Activated naive CD4-positive, alpha-beta T cell treated with anti-CD3 and anti-CD28 coated beads, Interleukin-2, amount 10 ng/mL, durations not matched to agents 7 days and 5 days (primary cell): Measurements from ENCODE around the gene LPIN1.

Experiments
- CTCF ChIA-PET: fragments of 350-600 bp; sonication (Branson Sonifier 250); formaldehyde crosslinking; loops from one replicate; lab custom pipeline; 2021; ENCODE audit warnings: antibody characterized with exemption; lab: Charles Lee
- DNase-seq: peaks from one replicate; pipeline ENCODE4 v3.0.0-alpha.2; 2020
- H3K27ac Mint-ChIP-seq: one replicate; pipeline ENCODE4 v1.8.0; 2021; ENCODE audit warnings: mild to moderate bottlenecking, moderate library complexity, mixed read lengths
- H3K27me3 Mint-ChIP-seq: one replicate; pipeline ENCODE4 v1.8.0; 2021; ENCODE audit warnings: mild to moderate bottlenecking, mixed read lengths
- H3K36me3 Mint-ChIP-seq: one replicate; pipeline ENCODE4 v1.8.0; 2021; ENCODE audit warnings: mixed read lengths
- H3K4me1 Mint-ChIP-seq: one replicate; pipeline ENCODE4 v1.8.0; 2021; ENCODE audit warnings: mixed read lengths
- H3K4me3 Mint-ChIP-seq: one replicate; pipeline ENCODE4 v1.8.0; 2021; ENCODE audit warnings: mild to moderate bottlenecking, moderate library complexity, mixed read lengths
- H3K9me3 Mint-ChIP-seq: one replicate; pipeline ENCODE4 v1.8.0; 2021; ENCODE audit warnings: mixed read lengths

LPIN1 gene

DNA sequence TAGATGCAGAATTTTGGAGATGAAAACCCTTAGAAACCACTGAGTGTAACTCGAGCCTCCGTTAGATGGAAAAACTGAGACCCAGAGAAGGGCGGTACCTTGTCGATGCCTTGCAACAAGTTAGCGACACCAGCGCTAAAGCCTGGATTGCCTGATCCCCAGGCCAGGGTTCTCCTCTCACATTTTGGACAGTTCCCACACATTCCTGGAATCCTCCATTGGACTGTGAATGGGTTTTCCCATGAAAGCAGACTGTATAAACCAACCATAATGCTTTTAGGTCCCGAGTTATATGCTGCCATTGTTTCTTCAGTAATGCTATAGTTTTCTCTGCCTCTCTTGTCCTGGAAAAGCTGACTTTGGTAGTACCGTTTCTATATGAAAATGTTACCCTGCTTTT lies 37.1 kb upstream of the LPIN1 start:
- Mint-ChIP-seq H3K27me3 (peaks cover 23% of the 10 kb centered on the region), H3K9me3 (peaks cover 2% of the 10 kb centered on the region), H3K36me3 (no peaks in the 10 kb centered on the region), H3K27ac (no peak overlapping the region), H3K4me3 (no peak overlapping the region), H3K4me1 (no peaks in the 10 kb centered on the region)
- CTCF ChIA-PET, result no interaction called here
- no peak for DNase-seq

DNA sequence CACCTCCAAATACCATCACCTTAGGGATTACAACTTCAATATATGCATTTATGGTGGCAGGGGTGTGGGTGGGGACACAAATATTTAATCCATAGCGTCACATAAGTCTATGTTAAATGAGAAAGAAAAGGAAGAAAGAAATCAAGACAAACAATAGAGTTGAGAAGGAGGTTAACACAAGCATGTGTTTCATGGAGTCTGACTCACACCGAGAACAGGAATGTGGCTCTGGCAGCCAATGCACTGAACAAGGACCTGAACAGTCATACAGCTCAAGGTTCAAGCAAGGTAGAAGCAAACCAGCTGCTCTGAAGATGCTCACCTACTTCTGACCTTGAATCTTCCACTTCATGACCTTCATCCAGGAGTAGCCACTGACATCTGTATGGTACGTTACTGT lies 36.2 kb upstream of the LPIN1 start:
- Mint-ChIP-seq H3K36me3 (no peaks in the 10 kb centered on the region), H3K9me3 (peaks cover 2% of the 10 kb centered on the region), H3K4me3 (no peak overlapping the region), H3K4me1 (no peaks in the 10 kb centered on the region), H3K27me3 (peaks cover 28% of the 10 kb centered on the region), H3K27ac (no peak overlapping the region)
- CTCF ChIA-PET, result interaction anchor here (0.9 to 1.2 kb wide), 3 partner anchors 14 to 75 kb away, joined by 3 to 4 read pairs (median 4); no protein-coding TSS in a partner anchor
- DNase-seq, result no peak

DNA sequence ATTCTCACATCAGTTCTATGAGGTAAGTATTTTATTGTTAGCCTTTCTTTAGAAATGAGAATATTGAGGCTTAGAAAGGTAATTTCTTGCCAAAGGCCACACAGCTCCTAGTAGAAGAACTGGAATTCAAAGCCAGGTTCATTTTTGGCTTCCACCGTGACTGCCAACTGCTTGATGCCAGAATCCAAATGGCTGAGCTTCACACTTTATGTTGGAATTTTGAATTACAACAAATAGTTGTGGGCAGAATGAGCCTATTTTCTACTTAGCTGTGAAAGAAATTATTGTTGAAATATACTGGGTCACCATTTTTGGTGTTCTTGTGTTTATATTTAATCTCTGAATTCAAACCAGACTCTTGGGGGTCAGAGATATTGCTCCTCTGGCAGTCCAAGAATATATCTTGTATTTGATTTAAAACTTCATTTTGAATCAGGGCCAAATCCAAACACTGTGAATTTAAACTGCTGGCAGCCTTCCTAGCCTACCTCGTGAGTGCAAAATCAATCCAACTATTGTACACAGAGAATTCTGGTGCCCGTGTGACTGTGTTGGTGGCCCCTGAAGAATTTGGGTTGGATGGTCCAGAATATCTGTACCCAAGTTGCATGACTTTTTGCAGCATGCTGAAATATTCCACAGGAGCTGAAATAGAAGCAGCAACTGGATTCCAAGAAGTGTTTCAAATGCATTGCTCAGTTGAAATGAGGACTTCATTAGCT lies 35.6 kb upstream of the LPIN1 start:
- Mint-ChIP-seq H3K27ac (no peak overlapping the region), H3K36me3 (no peaks in the 10 kb centered on the region), H3K4me1 (no peaks in the 10 kb centered on the region), H3K27me3 (peaks cover 33% of the 10 kb centered on the region), H3K9me3 (peaks cover 2% of the 10 kb centered on the region), H3K4me3 (no peak overlapping the region)
- DNase-seq, result no peak
- CTCF ChIA-PET, result interaction anchor here (0.9 to 1.2 kb wide), 3 partner anchors 15 to 74 kb away, joined by 3 to 4 read pairs (median 4); no protein-coding TSS in a partner anchor

DNA sequence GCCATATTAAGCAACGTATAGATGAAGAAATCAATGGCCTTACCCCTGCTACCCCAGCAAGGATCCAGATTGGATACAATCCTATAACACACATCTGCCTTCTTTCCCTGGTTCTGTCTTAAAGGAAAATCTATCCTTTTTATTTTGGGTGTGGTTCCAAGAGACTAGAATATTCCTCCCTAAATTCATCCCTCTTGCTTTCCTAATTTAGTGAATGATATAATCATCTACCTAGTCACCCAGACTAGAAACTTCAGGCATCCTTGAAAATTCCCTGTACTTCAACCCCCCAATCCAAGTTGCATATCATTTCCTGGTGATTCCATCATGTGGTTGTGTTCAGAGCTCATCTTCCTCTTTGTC lies 35.1 kb upstream of the LPIN1 start:
- DNase-seq, result no peak
- Mint-ChIP-seq H3K4me3 (no peak overlapping the region), H3K27ac (no peak overlapping the region), H3K4me1 (no peaks in the 10 kb centered on the region), H3K36me3 (no peaks in the 10 kb centered on the region), H3K27me3 (peaks cover 39% of the 10 kb centered on the region), H3K9me3 (no peaks in the 10 kb centered on the region)
- CTCF ChIA-PET, result no interaction called here

DNA sequence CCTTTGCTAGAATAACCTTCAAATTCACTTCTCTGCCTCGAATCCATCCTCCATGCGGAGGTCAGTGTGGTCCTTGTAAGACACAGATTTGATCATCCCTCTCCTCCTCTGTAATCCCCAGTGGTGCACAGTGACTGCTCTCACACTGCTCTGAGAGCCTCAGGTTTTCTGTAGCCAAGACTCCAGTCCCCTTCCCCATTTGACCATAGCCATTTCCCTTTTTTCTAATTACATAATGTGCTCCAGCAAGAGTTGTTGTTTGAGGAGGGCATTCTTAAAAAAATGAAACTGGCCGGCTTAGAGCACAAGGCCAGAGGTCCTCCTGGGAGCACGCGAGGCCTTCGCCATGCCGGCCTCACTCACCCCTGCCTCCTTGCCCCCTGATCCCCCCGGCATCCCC lies 34.7 kb upstream of the LPIN1 start:
- Mint-ChIP-seq H3K4me1 (peaks cover under 1% of the 10 kb centered on the region), H3K27ac (no peak overlapping the region), H3K9me3 (no peaks in the 10 kb centered on the region), H3K27me3 (peaks cover 43% of the 10 kb centered on the region), H3K4me3 (no peak overlapping the region), H3K36me3 (no peaks in the 10 kb centered on the region)
- DNase-seq, result no peak
- CTCF ChIA-PET, result no interaction called here

DNA sequence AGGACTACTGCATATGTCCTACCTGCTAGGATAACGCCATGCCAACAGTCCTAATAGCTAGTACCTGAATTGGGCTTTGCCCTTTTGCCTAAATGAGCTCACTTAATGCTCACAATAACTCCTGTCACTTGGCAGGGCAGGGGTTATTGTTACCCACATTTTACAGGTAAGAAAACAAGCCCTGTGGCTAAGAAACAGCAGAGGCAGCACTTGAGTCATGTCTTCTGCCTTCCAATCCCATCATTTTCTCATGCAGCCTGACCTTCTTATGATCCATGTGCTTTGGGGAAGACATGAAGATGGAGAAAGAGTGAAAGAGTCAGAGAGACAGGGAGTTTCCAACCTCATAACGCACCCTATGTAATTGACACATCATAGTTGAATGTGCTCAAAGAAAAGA lies 33.6 kb upstream of the LPIN1 start:
- Mint-ChIP-seq H3K27ac (no peak overlapping the region), H3K36me3 (no peaks in the 10 kb centered on the region), H3K4me3 (no peak overlapping the region), H3K9me3 (no peaks in the 10 kb centered on the region), H3K27me3 (peaks cover 39% of the 10 kb centered on the region), H3K4me1 (peaks cover 5% of the 10 kb centered on the region)
- DNase-seq, result no peak
- CTCF ChIA-PET, result no interaction called here

DNA sequence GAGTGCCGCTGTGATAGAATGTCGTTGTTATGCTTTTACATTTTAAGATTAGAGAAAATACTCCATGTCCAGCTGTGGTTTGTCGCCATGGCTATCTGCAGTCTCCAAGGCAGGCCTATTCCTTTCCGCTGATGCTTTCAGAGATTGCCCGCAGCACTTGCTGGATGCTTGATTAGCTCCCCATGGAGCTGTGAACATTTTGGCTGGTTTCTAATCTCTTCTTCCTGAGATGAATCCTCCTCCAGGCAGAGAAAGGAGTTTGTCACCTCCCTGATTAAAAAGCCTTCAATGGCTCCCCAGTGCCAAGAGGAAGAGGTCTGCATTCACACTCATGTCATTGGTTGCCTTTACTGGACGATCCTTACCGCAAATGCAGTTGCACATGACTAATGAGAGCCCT lies 32.6 kb upstream of the LPIN1 start:
- CTCF ChIA-PET, result no interaction called here
- H3K27ac Mint-ChIP-seq, result no peak overlapping the region
- DNase-seq, result no peak
- H3K36me3 Mint-ChIP-seq, result no peaks in the 10 kb centered on the region
- no peaks in the 10 kb centered on the region for H3K9me3 Mint-ChIP-seq
- peaks cover 42% of the 10 kb centered on the region for H3K27me3 Mint-ChIP-seq
- no peak overlapping the region for H3K4me3 Mint-ChIP-seq
- peaks cover 5% of the 10 kb centered on the region for H3K4me1 Mint-ChIP-seq

DNA sequence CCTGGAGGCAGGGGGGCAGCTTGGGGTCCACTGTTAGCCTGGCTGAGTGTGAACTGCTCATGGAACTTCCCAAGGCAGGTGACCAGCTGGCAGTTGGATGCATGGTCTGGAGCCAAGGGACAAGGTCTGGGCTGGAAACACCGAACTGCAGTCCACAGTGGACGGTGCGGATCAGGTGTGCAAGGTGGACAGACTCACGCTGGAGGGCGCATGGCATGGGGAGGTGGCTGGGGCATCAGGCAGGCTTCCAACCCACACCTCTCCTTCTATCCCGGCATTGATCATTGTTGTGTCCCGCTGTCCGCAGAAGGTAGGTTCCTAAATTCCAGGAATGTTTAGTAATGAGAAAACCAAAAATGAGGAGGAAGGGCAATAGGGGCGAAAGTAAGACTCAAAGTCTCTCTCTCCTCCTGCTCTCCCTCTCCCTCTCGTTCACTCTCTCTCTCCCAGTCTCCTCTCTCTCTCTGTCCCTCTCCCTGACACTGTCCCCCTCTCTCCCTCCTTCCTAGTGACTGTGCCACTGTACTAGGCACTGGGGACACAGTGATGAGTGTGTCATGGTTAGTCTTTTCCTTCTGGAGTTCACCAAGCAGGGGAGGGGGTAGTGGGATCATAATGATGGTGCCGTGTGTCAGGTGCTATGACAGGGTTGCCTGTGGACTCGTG lies 30.3 kb upstream of the LPIN1 start:
- H3K36me3 Mint-ChIP-seq, result no peaks in the 10 kb centered on the region
- CTCF ChIA-PET, result no interaction called here
- H3K4me1 Mint-ChIP-seq, result peaks cover 14% of the 10 kb centered on the region
- H3K4me3 Mint-ChIP-seq, result no peak overlapping the region
- peaks cover 46% of the 10 kb centered on the region for H3K27me3 Mint-ChIP-seq
- DNase-seq, result no peak
- H3K27ac Mint-ChIP-seq, result no peak overlapping the region
- H3K9me3 Mint-ChIP-seq, result no peaks in the 10 kb centered on the region

DNA sequence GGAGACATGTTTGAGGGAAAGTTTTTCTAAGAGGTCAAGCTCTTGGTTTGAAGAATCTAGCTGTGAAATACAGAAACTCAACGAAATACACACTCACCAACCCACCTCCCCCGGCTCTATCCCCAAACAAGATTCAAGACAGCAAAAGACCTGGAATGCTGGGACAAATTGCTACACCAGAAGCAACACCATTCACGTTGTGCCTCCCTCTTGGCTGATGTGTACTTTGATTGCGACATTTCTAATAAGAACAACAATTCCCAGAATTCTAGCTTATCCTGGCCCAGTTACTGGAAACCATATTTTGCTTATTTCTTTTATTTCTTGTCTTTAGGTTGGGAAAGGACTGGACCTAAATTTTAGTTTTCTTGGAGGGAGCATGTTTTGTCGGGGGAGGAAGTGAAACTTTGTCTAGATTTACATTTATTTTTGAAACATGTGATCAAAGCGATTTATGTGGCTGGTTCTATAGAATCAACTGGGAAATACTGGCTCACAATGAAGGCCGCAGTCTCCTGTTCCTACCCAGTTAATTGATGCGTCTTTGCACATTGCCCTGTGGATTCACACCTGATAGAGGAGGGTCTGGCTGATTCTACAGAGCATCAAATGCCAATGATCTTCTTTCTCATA lies 29.6 kb upstream of the LPIN1 start:
- Mint-ChIP-seq H3K36me3 (no peaks in the 10 kb centered on the region), H3K9me3 (no peaks in the 10 kb centered on the region), H3K27ac (no peak overlapping the region), H3K4me1 (peaks cover 14% of the 10 kb centered on the region), H3K4me3 (no peak overlapping the region), H3K27me3 (peaks cover 44% of the 10 kb centered on the region)
- CTCF ChIA-PET, result no interaction called here
- no peak for DNase-seq

DNA sequence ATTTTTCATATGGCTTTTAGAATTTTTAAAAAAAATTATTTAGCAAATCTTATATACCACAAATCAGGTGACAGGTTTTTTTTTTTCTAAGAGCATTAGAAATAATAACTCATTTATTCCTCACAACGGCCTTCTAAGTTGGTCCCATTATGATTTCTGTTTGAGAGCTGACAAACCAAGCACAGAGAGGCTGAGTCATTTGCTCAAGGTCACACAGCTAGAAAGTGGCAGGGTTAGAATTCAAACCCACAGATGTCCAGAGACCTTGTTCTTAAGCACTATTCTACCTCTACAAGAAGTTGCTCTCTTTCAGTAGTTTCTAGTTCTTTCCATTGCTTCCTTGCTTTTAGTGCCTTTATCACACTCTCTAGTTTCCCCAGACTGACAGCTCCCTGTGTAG lies 28.8 kb upstream of the LPIN1 start:
- H3K27ac Mint-ChIP-seq, result no peak overlapping the region

DNA sequence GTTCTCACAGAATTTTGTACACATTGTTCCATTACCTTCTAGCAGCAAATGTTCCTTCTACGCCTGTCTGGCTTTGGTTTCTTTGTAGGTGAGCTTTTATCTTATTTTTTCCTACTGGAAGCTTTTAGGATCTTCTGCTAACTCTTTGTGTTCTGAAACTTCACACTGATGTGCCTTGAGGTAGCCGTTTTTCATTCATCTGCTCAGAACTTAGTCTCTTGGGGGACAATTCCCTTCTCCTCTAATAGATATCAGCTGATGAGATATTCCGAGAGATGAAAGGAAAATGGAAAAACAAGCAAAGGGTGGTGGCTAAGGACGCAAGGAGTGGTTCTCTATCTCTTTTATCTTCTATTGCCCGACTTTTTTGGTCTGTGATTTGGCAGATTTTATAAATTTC lies 27.8 kb upstream of the LPIN1 start:
- Mint-ChIP-seq H3K36me3 (no peaks in the 10 kb centered on the region), H3K27me3 (peaks cover 57% of the 10 kb centered on the region), H3K27ac (no peak overlapping the region), H3K4me3 (no peak overlapping the region), H3K9me3 (no peaks in the 10 kb centered on the region), H3K4me1 (peaks cover 14% of the 10 kb centered on the region)
- DNase-seq, result no peak
- CTCF ChIA-PET, result interaction anchor here (1.2 to 2.1 kb wide), 3 partner anchors 21 to 62 kb away, joined by 3 to 6 read pairs (median 4); no protein-coding TSS in a partner anchor

More for the DNA sequence above, 28.8 kb upstream of the LPIN1 start:
- peaks cover 50% of the 10 kb centered on the region for H3K27me3 Mint-ChIP-seq
- CTCF ChIA-PET, result interaction anchor here (1.7 kb wide), 1 partner anchor 22 kb away, joined by 4 read pairs; no protein-coding TSS in a partner anchor
- H3K4me1 Mint-ChIP-seq, result peaks cover 14% of the 10 kb centered on the region
- no peak overlapping the region for H3K4me3 Mint-ChIP-seq
- H3K36me3 Mint-ChIP-seq, result no peaks in the 10 kb centered on the region
- no peak for DNase-seq
- no peaks in the 10 kb centered on the region for H3K9me3 Mint-ChIP-seq

DNA sequence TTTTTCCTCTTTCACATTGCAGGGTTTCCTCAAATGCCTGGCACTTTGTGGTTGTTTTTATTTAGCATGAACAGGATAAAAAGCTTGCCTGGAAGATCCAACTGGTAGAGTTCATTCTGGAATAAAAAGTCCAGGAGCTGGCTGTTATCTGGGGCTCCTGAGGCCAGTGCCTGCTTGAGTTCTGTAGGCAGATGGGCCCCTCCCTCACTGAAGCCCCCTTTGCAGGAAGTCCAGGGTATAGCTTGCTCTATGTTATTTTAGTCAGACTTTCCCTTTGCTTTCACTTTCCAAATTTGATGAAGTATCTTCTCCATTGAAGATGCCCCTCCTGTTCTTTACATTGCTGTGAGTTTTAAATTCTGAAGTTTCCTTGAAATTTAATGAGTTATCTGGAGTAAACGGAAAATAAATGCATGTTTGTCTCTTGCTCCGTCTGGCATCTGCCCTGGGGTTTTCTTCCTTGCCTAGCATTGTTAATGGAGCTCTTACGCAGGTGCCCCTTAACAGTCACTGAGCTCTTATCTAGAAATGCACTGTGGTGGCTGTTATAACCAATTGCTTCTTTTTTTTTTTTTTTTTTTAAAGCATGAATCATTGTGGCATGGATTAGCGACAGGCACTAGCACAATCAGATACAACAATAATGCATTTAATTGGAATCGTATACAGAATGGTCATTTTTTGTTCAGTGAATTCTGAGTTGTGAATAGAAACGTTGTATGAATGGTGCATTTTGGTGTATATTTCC lies 27.0 kb upstream of the LPIN1 start:
- H3K27me3 Mint-ChIP-seq, result peaks cover 62% of the 10 kb centered on the region
- peaks cover 14% of the 10 kb centered on the region for H3K4me1 Mint-ChIP-seq
- H3K36me3 Mint-ChIP-seq, result no peaks in the 10 kb centered on the region
- no peak for DNase-seq
- CTCF ChIA-PET, result interaction anchor here (0.7 to 2.1 kb wide), 4 partner anchors 20 to 61 kb away, joined by 3 to 6 read pairs (median 4); no protein-coding TSS in a partner anchor
- peak overlapping the region; percentile 47 for H3K4me3 Mint-ChIP-seq
- H3K9me3 Mint-ChIP-seq, result no peaks in the 10 kb centered on the region
- H3K27ac Mint-ChIP-seq, result no peak overlapping the region

DNA sequence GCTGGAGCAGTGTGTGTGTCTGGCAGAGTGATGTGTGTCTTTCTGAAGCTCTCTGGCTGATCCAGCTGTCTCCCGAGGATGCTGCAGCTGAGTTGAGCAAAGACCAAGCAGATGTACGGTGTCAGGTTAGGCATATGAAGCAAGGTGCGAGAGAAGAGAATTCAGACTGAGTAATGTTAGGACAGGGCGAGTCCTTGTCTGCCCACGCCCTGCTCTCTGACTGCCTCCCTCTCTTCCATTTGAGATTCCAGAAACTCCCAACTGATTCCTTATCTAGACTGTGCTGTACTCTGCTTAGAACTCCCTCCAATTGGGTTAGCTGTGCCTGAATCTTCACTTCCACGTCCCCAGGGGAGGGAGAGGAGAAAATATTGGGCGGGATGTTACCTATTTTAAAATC lies 25.7 kb upstream of the LPIN1 start:
- CTCF ChIA-PET, result interaction anchor here (2.1 kb wide), 1 partner anchor 59 kb away, joined by 6 read pairs; no protein-coding TSS in a partner anchor
- Mint-ChIP-seq H3K27ac (no peak overlapping the region), H3K27me3 (peaks cover 64% of the 10 kb centered on the region), H3K4me1 (peaks cover 14% of the 10 kb centered on the region), H3K9me3 (no peaks in the 10 kb centered on the region), H3K4me3 (no peak overlapping the region), H3K36me3 (no peaks in the 10 kb centered on the region)
- DNase-seq, result no peak
